WTC11 (cell line): ENCODE measurements around the gene DEPDC5.

ENCODE experiments used
- ATF3 ChIP-seq: sonication (generic); formaldehyde crosslinking; conservative IDR thresholded peaks from 2 replicates; pipeline ENCODE4 v1.8.1; 2022; ENCODE audit warnings: mild to moderate bottlenecking, missing genetic modification reagents
- CBFB ChIP-seq: sonication (generic); formaldehyde crosslinking; IDR thresholded peaks from 2 replicates; pipeline ENCODE4 v1.8.1; 2022; ENCODE audit warnings: mild to moderate bottlenecking, low read depth, missing genetic modification reagents
- CREB1 ChIP-seq: sonication (generic); formaldehyde crosslinking; IDR thresholded peaks from 2 replicates; pipeline ENCODE4 v1.8.0; 2023; ENCODE audit warnings: mild to moderate bottlenecking, missing genetic modification reagents
- CTCF ChIP-seq: fragments of 200-600 bp; IDR thresholded peaks from 2 replicates; pipeline ENCODE4 v1.8.0; 2022; ENCODE audit warnings: antibody characterized with exemption
- E2F4 ChIP-seq: sonication (generic); formaldehyde crosslinking; IDR thresholded peaks from 2 replicates; pipeline ENCODE4 v1.8.1; 2022; ENCODE audit warnings: low read depth, mild to moderate bottlenecking, moderate library complexity, missing genetic modification reagents, borderline replicate concordance
- JUN ChIP-seq: sonication (generic); formaldehyde crosslinking; IDR thresholded peaks from 2 replicates; pipeline ENCODE4 v1.8.0; 2023; ENCODE audit warnings: mild to moderate bottlenecking, missing genetic modification reagents
- MAX ChIP-seq: sonication (generic); formaldehyde crosslinking; IDR thresholded peaks from 2 replicates; pipeline ENCODE4 v1.8.0; 2022; ENCODE audit warnings: mild to moderate bottlenecking, missing genetic modification reagents
- NR2C2 ChIP-seq: sonication (generic); formaldehyde crosslinking; IDR thresholded peaks from 2 replicates; pipeline ENCODE4 v1.8.0; 2022; ENCODE audit warnings: mild to moderate bottlenecking, missing genetic modification reagents
- NR3C1 ChIP-seq: sonication (generic); formaldehyde crosslinking; conservative IDR thresholded peaks from 2 replicates; pipeline ENCODE4 v1.8.1; 2023; ENCODE audit warnings: low read depth, mild to moderate bottlenecking, missing genetic modification reagents
- SOX15 ChIP-seq: fragments of 250-450 bp; sonication (Bioruptor Pico); IDR thresholded peaks from 2 replicates; pipeline ENCODE4 v1.9.0; 2021; ENCODE audit warnings: mild to moderate bottlenecking
- SP1 ChIP-seq: sonication (generic); formaldehyde crosslinking; conservative IDR thresholded peaks from 2 replicates; pipeline ENCODE4 v1.8.1; 2022; ENCODE audit warnings: missing genetic modification reagents
- TP53 ChIP-seq: sonication (generic); formaldehyde crosslinking; IDR thresholded peaks from 2 replicates; pipeline ENCODE4 v1.8.1; 2023; ENCODE audit warnings: mild to moderate bottlenecking, missing genetic modification reagents
- TF ChIP-seq, protein P1 (sequence below): sonication (generic); formaldehyde crosslinking; IDR thresholded peaks from 2 replicates; pipeline ENCODE4 v1.8.0; 2022; ENCODE audit warnings: mild to moderate bottlenecking, missing genetic modification reagents
- TF ChIP-seq, protein P2 (sequence below): sonication (generic); formaldehyde crosslinking; IDR thresholded peaks from 2 replicates; pipeline ENCODE4 v1.8.1; 2022; ENCODE audit warnings: mild to moderate bottlenecking, moderate library complexity, missing genetic modification reagents

DNA sequence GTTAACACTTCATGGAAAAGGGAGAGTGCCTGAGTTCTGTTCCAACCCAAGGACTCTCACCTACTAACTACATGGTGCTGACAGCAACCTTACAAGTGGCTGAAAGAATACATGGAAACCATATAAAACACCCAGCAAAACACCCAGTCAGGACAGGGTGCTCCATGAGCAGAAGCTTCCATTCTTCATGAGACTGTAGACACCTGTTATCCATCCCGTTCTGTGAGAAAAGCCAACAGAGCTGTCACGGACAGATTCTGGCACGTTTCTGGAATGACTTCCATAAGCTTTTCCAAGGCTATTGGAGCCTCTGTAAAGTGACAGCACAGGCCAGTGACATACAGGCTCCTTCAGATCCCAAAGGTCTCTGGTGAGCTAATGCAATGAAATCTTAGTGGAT, 27.1 kb upstream of the DEPDC5 start:
- TF ChIP-seq CTCF, result no peak
- no peak for TF ChIP-seq CBFB (CRISPR knock-in tag)
- TF ChIP-seq E2F4, result no peak
- no peak for TF ChIP-seq ATF3 (CRISPR knock-in tag)
- no peak for TF ChIP-seq MAX (CRISPR knock-in tag)
- no peak for TF ChIP-seq NR3C1 (CRISPR knock-in tag)
- no peak for TF ChIP-seq SP1 (CRISPR knock-in tag)
- TF ChIP-seq JUN (CRISPR knock-in tag), result no peak
- TF ChIP-seq SOX15 (CRISPR knock-in tag), result no peak
- no peak for TF ChIP-seq TP53 (CRISPR knock-in tag)
- TF ChIP-seq, protein P1, sequence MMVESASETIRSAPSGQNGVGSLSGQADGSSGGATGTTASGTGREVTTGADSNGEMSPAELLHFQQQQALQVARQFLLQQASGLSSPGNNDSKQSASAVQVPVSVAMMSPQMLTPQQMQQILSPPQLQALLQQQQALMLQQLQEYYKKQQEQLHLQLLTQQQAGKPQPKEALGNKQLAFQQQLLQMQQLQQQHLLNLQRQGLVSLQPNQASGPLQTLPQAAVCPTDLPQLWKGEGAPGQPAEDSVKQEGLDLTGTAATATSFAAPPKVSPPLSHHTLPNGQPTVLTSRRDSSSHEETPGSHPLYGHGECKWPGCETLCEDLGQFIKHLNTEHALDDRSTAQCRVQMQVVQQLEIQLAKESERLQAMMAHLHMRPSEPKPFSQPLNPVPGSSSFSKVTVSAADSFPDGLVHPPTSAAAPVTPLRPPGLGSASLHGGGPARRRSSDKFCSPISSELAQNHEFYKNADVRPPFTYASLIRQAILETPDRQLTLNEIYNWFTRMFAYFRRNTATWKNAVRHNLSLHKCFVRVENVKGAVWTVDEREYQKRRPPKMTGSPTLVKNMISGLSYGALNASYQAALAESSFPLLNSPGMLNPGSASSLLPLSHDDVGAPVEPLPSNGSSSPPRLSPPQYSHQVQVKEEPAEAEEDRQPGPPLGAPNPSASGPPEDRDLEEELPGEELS, result no peak
- TF ChIP-seq NR2C2 (CRISPR knock-in tag), result no peak
- TF ChIP-seq, protein P2, sequence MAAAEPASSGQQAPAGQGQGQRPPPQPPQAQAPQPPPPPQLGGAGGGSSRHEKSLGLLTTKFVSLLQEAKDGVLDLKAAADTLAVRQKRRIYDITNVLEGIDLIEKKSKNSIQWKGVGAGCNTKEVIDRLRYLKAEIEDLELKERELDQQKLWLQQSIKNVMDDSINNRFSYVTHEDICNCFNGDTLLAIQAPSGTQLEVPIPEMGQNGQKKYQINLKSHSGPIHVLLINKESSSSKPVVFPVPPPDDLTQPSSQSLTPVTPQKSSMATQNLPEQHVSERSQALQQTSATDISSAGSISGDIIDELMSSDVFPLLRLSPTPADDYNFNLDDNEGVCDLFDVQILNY (CRISPR knock-in tag), result no peak
- TF ChIP-seq CREB1 (CRISPR knock-in tag), result no peak
